B cell (primary cell): Measurements from ENCODE around the gene ALAS2. TPM values are rescaled to one million over a fixed set of nuclear protein-coding genes. Genes with fewer than 3 reads are reported as not detected.

Experiments
- ATAC-seq: fragments of 200-7000 bp; cut with Tn5 transposase; one replicate; pipeline ENCODE4 v1.10.0; 2021; ENCODE audit warnings: low read depth, mild to moderate bottlenecking, moderate number of reproducible peaks, moderate library complexity
- CTCF ChIA-PET: fragments of 350-600 bp; sonication (Branson Sonifier 250); formaldehyde crosslinking; loops from one replicate; lab custom pipeline; 2021; ENCODE audit warnings: antibody characterized with exemption, inconsistent platforms; lab: Charles Lee
- POLR2A ChIA-PET: fragments of 350-600 bp; sonication (Branson Sonifier 250); formaldehyde crosslinking; loops from one replicate; lab custom pipeline; 2021; ENCODE audit warnings: antibody characterized with exemption; lab: Charles Lee
- DNase-seq: peaks from one replicate; pipeline ENCODE4 v3.0.0; 2013
- H2AFZ ChIP-seq: 2 replicates; pipeline ENCODE4 v1.6.1; 2012; ENCODE audit warnings: mild to moderate bottlenecking, low read depth, low read length; ENCODE audit not compliant: insufficient read depth, poor library complexity, severe bottlenecking
- H3K27ac ChIP-seq, 2 donors: 1 replicate in 1 of 2; 2 replicates in 1 of 2; pipeline ENCODE4 v1.5.1; 2012 to 2013; ENCODE audit warnings: low read length in 2 of 2, mild to moderate bottlenecking in 2 of 2, moderate library complexity in 1 of 2
- H3K27me3 ChIP-seq, 4 experiments: fragments of 200-600 bp in 1 of 4; sonication (generic) in 1 of 4; replicated peaks in 1 of 4; 1 replicate in 2 of 4; 2 replicates in 2 of 4; pipeline versions ENCODE4 v1.6.1 to v1.7.0; 2013 to 2016; ENCODE audit warnings: low read length in 3 of 4, mild to moderate bottlenecking in 2 of 4, mixed read lengths in 1 of 4, moderate library complexity in 1 of 4; ENCODE audit not compliant: insufficient read depth in 4 of 4, control insufficient read depth in 3 of 4; ENCODE audit errors: control extremely low read depth in 1 of 4
- H3K36me3 ChIP-seq, 2 experiments: replicated peaks in 1 of 2; 1 replicate in 1 of 2; 2 replicates in 1 of 2; pipeline versions ENCODE4 v1.6.1 to v1.7.1; 2013; ENCODE audit warnings: low read length in 1 of 2; ENCODE audit not compliant: insufficient read depth in 2 of 2, control insufficient read depth in 1 of 2; ENCODE audit errors: control extremely low read depth in 1 of 2, extremely low read depth in 1 of 2
- H3K4me1 ChIP-seq, 2 donors: fragments of 200-600 bp in 1 of 2; sonication (generic) in 1 of 2; 1 replicate in 1 of 2; 2 replicates in 1 of 2; pipeline versions ENCODE4 v1.5.1 to v1.6.1; 2013 to 2017; ENCODE audit warnings: low read length in 2 of 2; ENCODE audit not compliant: control insufficient read depth in 2 of 2, insufficient read depth in 2 of 2
- H3K4me2 ChIP-seq: replicated peaks from 2 replicates; pipeline ENCODE3; 2012; ENCODE audit warnings: mild to moderate bottlenecking, low read depth, low read length; ENCODE audit not compliant: poor library complexity, severe bottlenecking
- H3K4me3 ChIP-seq, 5 experiments: fragments of 200-600 bp in 1 of 5; sonication (generic) in 1 of 5; 1 replicate in 3 of 5; 2 replicates in 2 of 5; pipeline versions ENCODE4 v1.5.1 to v1.7.0; 2011 to 2016; ENCODE audit warnings: low read length in 4 of 5, mild to moderate bottlenecking in 4 of 5, low read depth in 2 of 5, control low read depth in 1 of 5, moderate library complexity in 1 of 5; ENCODE audit not compliant: insufficient read depth in 1 of 5; ENCODE audit errors: control extremely low read depth in 1 of 5, extremely low read depth in 1 of 5
- H3K79me2 ChIP-seq: fragments of 200-600 bp; sonication (generic); one replicate; pipeline ENCODE4 v1.6.0; 2016; ENCODE audit warnings: low read length; ENCODE audit not compliant: control insufficient read depth, insufficient read depth
- H3K9ac ChIP-seq: fragments of 200-600 bp; sonication (generic); 2 replicates; pipeline ENCODE4 v1.6.1; 2017; ENCODE audit warnings: mild to moderate bottlenecking, low read length, moderate library complexity
- H3K9me3 ChIP-seq, 3 donors: one replicate each; pipeline versions ENCODE4 v1.6.1 to v1.7.1; 2013; ENCODE audit warnings: low read length in 2 of 3; ENCODE audit not compliant: control insufficient read depth in 2 of 3, insufficient read depth in 1 of 3; ENCODE audit errors: control extremely low read depth in 1 of 3
- H4K20me1 ChIP-seq: 2 replicates; pipeline ENCODE4 v1.6.0; 2012; ENCODE audit warnings: mild to moderate bottlenecking, low read length; ENCODE audit not compliant: insufficient read depth, control insufficient read depth, poor library complexity, severe bottlenecking
- H3K27ac Mint-ChIP-seq: one replicate; pipeline ENCODE4 v1.8.0; 2021; ENCODE audit warnings: mixed read lengths
- H3K27me3 Mint-ChIP-seq: one replicate; pipeline ENCODE4 v1.8.0; 2021; ENCODE audit warnings: mixed read lengths
- H3K4me1 Mint-ChIP-seq: one replicate; pipeline ENCODE4 v1.8.0; 2021; ENCODE audit warnings: mixed read lengths
- H3K4me3 Mint-ChIP-seq: one replicate; pipeline ENCODE4 v1.8.0; 2021; ENCODE audit warnings: mixed read lengths
- H3K9me3 Mint-ChIP-seq: one replicate; pipeline ENCODE4 v1.8.0; 2022; ENCODE audit warnings: mixed read lengths; ENCODE audit not compliant: insufficient read depth
- EZH2 ChIP-seq: IDR thresholded peaks from 2 replicates; pipeline ENCODE4 v1.6.1; 2012; ENCODE audit warnings: borderline replicate concordance, low read depth, mild to moderate bottlenecking, moderate library complexity, low read length; ENCODE audit not compliant: insufficient read depth, poor library complexity, severe bottlenecking
- WGBS: methylation state at CpG from one replicate; pipeline ENCODE4 v1.1.5; 2013; ENCODE audit warnings: missing lambda C conversion rate; ENCODE audit not compliant: insufficient coverage; 5-methylcytosine and 5-hydroxymethylcytosine counted together
- intact Hi-C: fragments of 100-400 bp; cut with micrococcal nuclease; formaldehyde crosslinking; loops from one replicate; pipeline ENCODE4 v1.10.0; 2022
- polyA plus RNA-seq: library from polyadenylated mRNA; depleted of rRNA; stranded (reverse); fragments of >200 nt; gene quantifications from 2 replicates; pipeline ENCODE4 v1.2.3, GENCODE V29; 2012
- total RNA-seq, 2 donors: library from RNA; stranded (reverse); fragments of 120-200 nt in 1 of 2; gene quantifications; 1 replicate in 1 of 2; 2 replicates in 1 of 2; pipeline versions ENCODE4 v1.2.3 to v1.2.4, GENCODE V29; 2013 to 2022
- TF ChIP-seq, protein P1 (sequence below): fragments of 200-600 bp; IDR thresholded peaks from one replicate; pipeline ENCODE4 v1.8.0; 2022; ENCODE audit warnings: antibody characterized with exemption, mild to moderate bottlenecking

Gene ALAS2
- total and polyA plus RNA-seq, 2 donors (not counting 1 experiment from before 2014, with no cell fraction given) = 0.94 TPM; not detected in 1

GRCh38 chrX:54995621-54996020, 35.2 kb downstream of the ALAS2 start:
- CTCF ChIA-PET = no interaction called here

GRCh38 chrX:54994668-54995351, 36.0 kb downstream of the ALAS2 start:
- no peak overlapping the region for H3K4me3 Mint-ChIP-seq
- intact Hi-C loops = loop anchor here (5.0 kb wide), 1 partner anchor 358 kb away; no protein-coding TSS in a partner anchor
- H3K4me3 ChIP-seq = no peak overlapping the region
- H3K27ac Mint-ChIP-seq = no peak overlapping the region
- no CpG with 5 or more reads among the region's 6 CpGs for WGBS
- peaks cover 0 to 13% of the 10 kb centered on the region in 2 donors for H3K4me1 ChIP-seq
- H3K9me3 ChIP-seq = no peaks in the 10 kb centered on the region
- CTCF ChIA-PET = no interaction called here
- no peaks in the 10 kb centered on the region for H3K36me3 ChIP-seq
- H3K9me3 Mint-ChIP-seq = no peaks in the 10 kb centered on the region
- H3K4me1 Mint-ChIP-seq = peaks cover 9% of the 10 kb centered on the region
- no peak overlapping the region for H3K4me2 ChIP-seq
- no peak overlapping the region for H2AFZ ChIP-seq
- POLR2A ChIA-PET = no interaction called here
- H3K79me2 ChIP-seq = no peaks in the 10 kb centered on the region
- H3K27me3 ChIP-seq = no peaks in the 10 kb centered on the region
- DNase-seq (no peak), ATAC-seq (no peak)
- no peaks in the 10 kb centered on the region for H4K20me1 ChIP-seq
- H3K9ac ChIP-seq = no peak overlapping the region
- TF ChIP-seq EZH2 = no peak
- TF ChIP-seq, protein P1, sequence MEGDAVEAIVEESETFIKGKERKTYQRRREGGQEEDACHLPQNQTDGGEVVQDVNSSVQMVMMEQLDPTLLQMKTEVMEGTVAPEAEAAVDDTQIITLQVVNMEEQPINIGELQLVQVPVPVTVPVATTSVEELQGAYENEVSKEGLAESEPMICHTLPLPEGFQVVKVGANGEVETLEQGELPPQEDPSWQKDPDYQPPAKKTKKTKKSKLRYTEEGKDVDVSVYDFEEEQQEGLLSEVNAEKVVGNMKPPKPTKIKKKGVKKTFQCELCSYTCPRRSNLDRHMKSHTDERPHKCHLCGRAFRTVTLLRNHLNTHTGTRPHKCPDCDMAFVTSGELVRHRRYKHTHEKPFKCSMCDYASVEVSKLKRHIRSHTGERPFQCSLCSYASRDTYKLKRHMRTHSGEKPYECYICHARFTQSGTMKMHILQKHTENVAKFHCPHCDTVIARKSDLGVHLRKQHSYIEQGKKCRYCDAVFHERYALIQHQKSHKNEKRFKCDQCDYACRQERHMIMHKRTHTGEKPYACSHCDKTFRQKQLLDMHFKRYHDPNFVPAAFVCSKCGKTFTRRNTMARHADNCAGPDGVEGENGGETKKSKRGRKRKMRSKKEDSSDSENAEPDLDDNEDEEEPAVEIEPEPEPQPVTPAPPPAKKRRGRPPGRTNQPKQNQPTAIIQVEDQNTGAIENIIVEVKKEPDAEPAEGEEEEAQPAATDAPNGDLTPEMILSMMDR = no peak
- no peaks in the 10 kb centered on the region for H3K27me3 Mint-ChIP-seq
- no peak overlapping the region for H3K27ac ChIP-seq

More at GRCh38 chrX:54995621-54996020, 35.2 kb downstream of the ALAS2 start:
- no peak overlapping the region for H3K27ac Mint-ChIP-seq
- POLR2A ChIA-PET = no interaction called here
- ATAC-seq = no peak
- H3K4me3 Mint-ChIP-seq = no peak overlapping the region
- H3K4me3 ChIP-seq = no peak overlapping the region
- H3K36me3 ChIP-seq = no peaks in the 10 kb centered on the region
- H4K20me1 ChIP-seq = no peaks in the 10 kb centered on the region
- TF ChIP-seq, protein P1 = no peak
- no peak for TF ChIP-seq EZH2
- H3K9me3 ChIP-seq = no peaks in the 10 kb centered on the region
- no peak for DNase-seq
- H3K79me2 ChIP-seq = peaks cover 4% of the 10 kb centered on the region
- intact Hi-C loops = loop anchor here (5.0 kb wide), 1 partner anchor 358 kb away; no protein-coding TSS in a partner anchor
- H3K27me3 ChIP-seq = no peaks in the 10 kb centered on the region
- H2AFZ ChIP-seq = no peak overlapping the region
- H3K27ac ChIP-seq = no peak overlapping the region
- H3K4me2 ChIP-seq = no peak overlapping the region
- H3K27me3 Mint-ChIP-seq = no peaks in the 10 kb centered on the region
- no peak overlapping the region for H3K9ac ChIP-seq
- H3K4me1 Mint-ChIP-seq = peaks cover 15% of the 10 kb centered on the region
- no peaks in the 10 kb centered on the region for H3K9me3 Mint-ChIP-seq
- H3K4me1 ChIP-seq = peaks cover 0 to 15% of the 10 kb centered on the region in 2 donors
